Smooth muscle cell of the pulmonary artery (primary cell): Measurements from ENCODE around the gene TOMM20L. TPM values are rescaled to one million over a fixed set of nuclear protein-coding genes. Genes with fewer than 3 reads are reported as not detected.

Experiments
- total RNA-seq: library from RNA; depleted of rRNA; stranded (reverse); fragments of >200 nt; gene quantifications from 2 replicates; pipeline ENCODE4 v1.2.3, GENCODE V29; 2014

Gene TOMM20L
- total RNA-seq = not detected in 2 replicates

DNA sequence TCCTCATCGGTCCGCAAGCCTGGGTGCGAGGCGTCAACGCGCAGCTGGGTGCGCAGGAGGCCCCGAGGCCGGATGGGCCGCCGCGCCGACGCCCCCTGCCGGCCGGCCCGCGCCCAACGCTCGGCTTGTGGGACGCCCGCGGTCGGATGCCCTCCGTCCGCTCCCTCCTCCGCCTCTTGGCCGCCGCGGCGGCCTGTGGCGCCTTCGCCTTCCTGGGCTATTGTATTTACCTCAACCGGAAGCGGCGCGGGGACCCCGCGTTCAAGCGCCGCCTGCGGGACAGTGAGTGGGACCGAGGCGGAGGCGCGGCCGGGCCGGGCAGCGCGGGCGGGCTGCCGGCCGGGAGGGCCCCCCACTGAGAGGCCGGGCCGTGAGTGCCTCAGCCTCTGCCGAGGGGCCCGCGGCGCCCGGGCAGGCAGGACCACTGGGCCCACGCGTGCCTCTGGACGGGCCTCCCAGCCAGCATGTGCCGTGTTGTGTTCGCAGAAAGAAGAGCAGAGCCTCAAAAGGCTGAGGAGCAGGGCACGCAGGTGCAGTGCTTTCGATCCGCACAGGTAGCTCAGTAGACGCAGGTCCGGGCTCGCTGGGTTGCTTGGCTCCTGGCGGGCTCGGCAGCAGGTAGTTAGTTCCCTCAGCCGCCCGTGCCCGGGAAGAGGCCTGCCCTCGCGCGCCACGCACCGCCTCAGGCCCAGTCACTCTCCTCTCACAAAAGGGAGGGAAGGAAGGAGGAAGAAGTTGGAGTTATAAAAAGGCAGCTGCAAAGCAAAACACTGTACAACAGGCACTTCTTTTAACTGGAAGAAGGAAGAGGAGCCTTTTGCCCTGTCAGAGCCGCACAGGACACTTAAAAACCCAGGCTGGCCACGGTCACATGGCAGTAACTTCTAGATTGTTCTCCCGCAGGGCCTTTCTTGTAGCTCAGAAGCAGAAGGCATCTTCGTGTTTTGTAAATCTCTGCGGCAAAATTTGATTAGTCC lies at the start of gene TOMM20L:
Gene TOMM20L, plus strand, starts transcription at position 119 of the 977 bp plus-strand sequence. Its CDS starts 28 bp downstream, at position 147.

DNA sequence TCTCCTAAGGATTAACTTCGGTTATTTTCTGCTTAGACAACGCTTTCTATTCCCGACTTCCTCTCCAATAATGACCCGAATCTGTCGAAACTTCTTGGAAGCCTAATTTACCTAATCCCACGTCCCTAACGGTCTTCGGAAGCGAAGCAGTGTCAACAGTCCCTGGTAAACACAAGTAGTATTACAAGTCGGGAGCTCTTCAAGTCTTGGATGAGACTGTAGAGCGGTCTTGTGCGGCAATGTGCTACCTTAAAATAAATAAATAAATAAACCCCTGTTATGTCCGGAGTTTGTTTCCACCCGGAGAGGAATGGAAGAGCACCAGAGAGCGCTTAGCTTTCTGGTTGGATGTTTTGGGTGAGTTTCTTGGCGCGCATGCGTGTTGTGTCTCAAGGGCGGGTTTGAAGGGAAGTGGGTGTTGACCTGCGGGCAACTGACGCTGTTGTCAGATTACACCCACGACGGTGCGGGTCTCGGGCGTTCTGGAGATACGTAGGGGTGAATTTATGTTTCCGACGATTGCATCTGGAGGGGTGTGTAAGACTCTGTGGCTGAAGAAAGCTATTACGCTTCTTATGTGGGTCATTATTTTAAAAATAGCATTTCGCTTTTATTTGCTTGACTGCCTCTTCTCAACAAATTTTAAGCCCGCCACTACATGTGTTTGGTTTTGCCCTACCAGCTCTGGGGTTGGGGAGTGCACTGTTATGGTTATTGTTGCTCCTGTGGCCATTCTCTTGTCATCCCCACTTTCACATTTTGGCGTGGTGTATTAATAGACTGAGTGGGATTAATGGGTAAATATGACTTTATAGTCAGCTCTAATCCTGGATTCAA lies 31.8 kb downstream of the TOMM20L start, which contains the start of the genes KIAA0586 and TIMM9:
Gene KIAA0586, plus strand, starts transcription at position 439 of the 837 bp plus-strand sequence. CDS start 546 bp downstream, outside the sequence.
Gene TIMM9, minus strand, starts transcription at position 251 of the 837 bp plus-strand sequence. CDS start 15,586 bp downstream, outside the sequence.

Other genes with a start within 250 kb of the TOMM20L start
- gene ARMH4, start 243.7 kb upstream of the TOMM20L start, total RNA-seq = 9.1 and 9.6 TPM in 2 replicates
- 38.0 and 39.3 TPM in 2 replicates for gene ACTR10, start 195.8 kb upstream of the TOMM20L start, total RNA-seq
- gene PSMA3, start 151.1 kb upstream of the TOMM20L start, total RNA-seq = 68.9 and 83.9 TPM in 2 replicates
- gene ARID4A, start 97.4 kb upstream of the TOMM20L start, total RNA-seq = 7.8 and 9.5 TPM in 2 replicates
- gene TIMM9, start 31.6 kb downstream of the TOMM20L start, total RNA-seq = 16.6 and 17.3 TPM in 2 replicates
- 18.6 and 19.5 TPM in 2 replicates for gene KIAA0586, start 31.8 kb downstream of the TOMM20L start, total RNA-seq
- gene DACT1, start 242.0 kb downstream of the TOMM20L start, total RNA-seq = 28.3 and 43.4 TPM in 2 replicates